T-cell (primary cell): ENCODE results near the gene APBB2. TPM values are rescaled to one million over a fixed set of nuclear protein-coding genes. Genes with fewer than 3 reads are reported as not detected.

Source experiments
- ATAC-seq, 4 experiments: fragments of 200-7000 bp in 3 of 4; fragments of 150-1000 bp in 1 of 4; cut with Tn5 transposase; replicated peaks in 1 of 4; 1 replicate in 3 of 4; 2 replicates in 1 of 4; pipeline ENCODE4 v1.10.0; 2021; ENCODE audit warnings: moderate library complexity in 3 of 4, mild to moderate bottlenecking in 2 of 4, moderate number of reproducible peaks in 1 of 4
- CTCF ChIA-PET, 2 donors: fragments of 300-600 bp; sonication (Branson Sonifier 250); formaldehyde crosslinking; loops; one replicate each; lab custom pipeline; 2022; ENCODE audit warnings: antibody characterized with exemption in 2 of 2; lab: Charles Lee
- POLR2A ChIA-PET, 2 donors: fragments of 300-600 bp; sonication (Branson Sonifier 250); formaldehyde crosslinking; loops; one replicate each; lab custom pipeline; 2022; ENCODE audit warnings: antibody characterized with exemption in 2 of 2; lab: Charles Lee
- DNase-seq, 35 experiments: peaks; one replicate each; pipeline versions ENCODE4 v3.0.0 to v3.0.0-alpha.2; 2013 to 2023
- H3K27ac ChIP-seq: one replicate; pipeline ENCODE4 v1.5.1; 2013; ENCODE audit warnings: low read length
- H3K27me3 ChIP-seq, 2 experiments: replicated peaks in 1 of 2; 1 replicate in 1 of 2; 2 replicates in 1 of 2; pipeline versions ENCODE4 v1.6.1 to v1.7.0; 2013; ENCODE audit warnings: low read length in 1 of 2, mixed read lengths in 1 of 2; ENCODE audit not compliant: control insufficient read depth in 2 of 2, insufficient read depth in 2 of 2; ENCODE audit errors: extremely low read depth in 1 of 2
- H3K36me3 ChIP-seq, 2 donors: 1 replicate in 1 of 2; 2 replicates in 1 of 2; pipeline versions ENCODE4 v1.6.1 to v1.7.0; 2013; ENCODE audit warnings: low read length in 1 of 2; ENCODE audit not compliant: control insufficient read depth in 2 of 2, insufficient read depth in 1 of 2; ENCODE audit errors: extremely low read depth in 1 of 2
- H3K4me1 ChIP-seq, 2 experiments: 1 replicate in 1 of 2; 2 replicates in 1 of 2; pipeline versions ENCODE4 v1.6.1 to v1.7.0; 2013; ENCODE audit warnings: low read length in 2 of 2, mixed read lengths in 1 of 2; ENCODE audit not compliant: insufficient read depth in 2 of 2, control insufficient read depth in 1 of 2; ENCODE audit errors: extremely low read depth in 1 of 2
- H3K4me3 ChIP-seq, 2 donors: 1 replicate in 1 of 2; 2 replicates in 1 of 2; pipeline versions ENCODE4 v1.5.1 to v1.7.0; 2013; ENCODE audit warnings: mild to moderate bottlenecking in 2 of 2, low read length in 1 of 2, moderate library complexity in 1 of 2; ENCODE audit not compliant: control insufficient read depth in 1 of 2; ENCODE audit errors: extremely low read depth in 1 of 2
- H3K9me3 ChIP-seq: 2 replicates; pipeline ENCODE4 v1.7.0; 2013
- H3K27ac Mint-ChIP-seq, 2 donors: one replicate each; pipeline ENCODE4 v1.8.0; 2020 to 2021; ENCODE audit warnings: mild to moderate bottlenecking in 2 of 2, mixed read lengths in 2 of 2
- H3K27me3 Mint-ChIP-seq, 2 donors: one replicate each; pipeline ENCODE4 v1.8.0; 2021 to 2022; ENCODE audit warnings: mixed read lengths in 2 of 2
- H3K36me3 Mint-ChIP-seq: one replicate; pipeline ENCODE4 v1.8.0; 2021; ENCODE audit warnings: mixed read lengths
- H3K4me1 Mint-ChIP-seq, 3 donors: one replicate each; pipeline ENCODE4 v1.8.0; 2020 to 2022; ENCODE audit warnings: mixed read lengths in 3 of 3, mild to moderate bottlenecking in 1 of 3
- H3K4me3 Mint-ChIP-seq, 3 donors: one replicate each; pipeline ENCODE4 v1.8.0; 2020 to 2022; ENCODE audit warnings: mild to moderate bottlenecking in 3 of 3, mixed read lengths in 3 of 3, moderate library complexity in 3 of 3
- H3K9me3 Mint-ChIP-seq, 3 donors: one replicate each; pipeline ENCODE4 v1.8.0; 2020 to 2022; ENCODE audit warnings: mixed read lengths in 3 of 3
- WGBS: methylation state at CpG from one replicate; pipeline ENCODE4 v1.1.5; 2013; ENCODE audit warnings: missing lambda C conversion rate; ENCODE audit not compliant: insufficient coverage; 5-methylcytosine and 5-hydroxymethylcytosine counted together
- total RNA-seq, 35 experiments: library from RNA in 6 of 35; stranded (reverse) in 6 of 35; fragments of 120-200 nt in 1 of 35; gene quantifications; one replicate each; pipeline versions ENCODE4 v1.2.1 to v1.2.4 and lab custom pipeline; 2013 to 2026

Gene APBB2
- total RNA-seq, 5 donors from 2014 or later (not counting 1 experiment from before 2014, with no cell fraction given), result 0.23 to 1.6 (median 0.70) TPM

- H3K36me3 ChIP-seq, result no peaks in the 10 kb centered on the region
- peaks cover 4 to 7% (median 5%) of the 10 kb centered on the region in 3 donors for H3K9me3 Mint-ChIP-seq
- ChIA-PET CTCF (no interaction called here), POLR2A (no interaction called here)
- peaks cover 5 to 16% of the 10 kb centered on the region in 2 donors for H3K27me3 Mint-ChIP-seq
- peaks cover 4% of the 10 kb centered on the region for H3K36me3 Mint-ChIP-seq
- no peak overlapping the region for H3K4me3 ChIP-seq
- H3K27ac ChIP-seq, result no peak overlapping the region
- WGBS, result no CpG with 5 or more reads among the region's 1 CpG
- no peak overlapping the region for H3K4me3 Mint-ChIP-seq
- ATAC-seq (no peak), DNase-seq (no peak)
- no peak overlapping the region for H3K27ac Mint-ChIP-seq
- H3K4me1 ChIP-seq, result no peaks in the 10 kb centered on the region
- no peaks in the 10 kb centered on the region for H3K4me1 Mint-ChIP-seq
- peaks cover 0 to 10% of the 10 kb centered on the region in 2 experiments for H3K27me3 ChIP-seq
- H3K9me3 ChIP-seq, result no peaks in the 10 kb centered on the region
These were observed 436.3 kb downstream of the APBB2 start for GRCh38 chr4:40778090-40778489.

DNA sequence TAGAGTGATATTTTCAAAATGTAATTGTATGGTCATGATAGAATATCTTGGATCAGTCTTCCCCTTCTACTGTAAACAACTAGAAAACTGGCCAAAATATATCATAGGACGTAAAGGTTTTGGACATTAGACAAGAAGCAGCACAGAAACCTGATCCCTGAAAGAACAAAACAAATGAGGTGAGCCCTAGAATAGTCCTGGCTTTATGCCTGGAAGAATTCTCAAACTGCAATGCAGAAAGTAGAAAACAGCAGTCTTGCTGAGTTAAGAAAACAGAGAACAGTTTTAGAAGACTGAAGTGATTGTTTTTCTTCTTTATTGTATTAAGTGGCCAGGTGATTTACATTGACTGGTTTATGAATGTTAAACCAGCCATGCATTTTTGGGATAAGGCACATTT lies 445.1 kb downstream of the APBB2 start:
- Histone ChIP-seq H3K36me3 (no peaks in the 10 kb centered on the region), H3K27me3 (no peaks in the 10 kb centered on the region), H3K4me3 (no peak overlapping the region), H3K4me1 (no peaks in the 10 kb centered on the region), H3K9me3 (no peaks in the 10 kb centered on the region), H3K27ac (no peak overlapping the region)
- 100% methylated on average over 1 of the region's 1 CpG for WGBS
- no peak for ATAC-seq
- POLR2A ChIA-PET, result no interaction called here
- Mint-ChIP-seq H3K27me3 (peaks cover 10 to 16% of the 10 kb centered on the region in 2 donors), H3K4me1 (no peaks in the 10 kb centered on the region), H3K36me3 (no peaks in the 10 kb centered on the region), H3K27ac (no peak overlapping the region), H3K4me3 (no peak overlapping the region), H3K9me3 (no peaks in the 10 kb centered on the region)
- DNase-seq, result no peak
- CTCF ChIA-PET, result no interaction called here

DNA sequence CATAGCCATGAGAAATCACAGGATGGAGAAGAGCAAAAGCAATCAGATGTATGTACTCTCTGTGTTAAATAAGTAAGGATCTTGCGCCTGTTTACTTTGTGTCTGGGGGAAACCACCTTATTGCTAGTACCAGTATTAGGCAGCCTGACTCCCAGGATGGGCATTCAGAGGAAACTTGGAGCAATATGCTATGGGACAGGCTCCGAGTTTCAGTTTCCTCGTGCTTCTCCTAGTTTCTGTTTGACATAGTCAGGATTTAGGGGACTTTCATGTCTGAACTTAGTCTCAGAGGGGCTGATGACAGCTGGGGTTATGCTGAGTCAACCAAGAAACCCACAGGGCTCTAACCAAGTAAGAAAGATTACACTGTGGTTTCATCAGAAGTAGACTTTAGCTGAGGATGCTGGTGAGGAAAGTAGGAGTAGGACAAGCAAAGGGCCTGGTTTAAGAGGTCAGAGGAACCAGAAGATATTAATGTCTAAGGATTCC lies 451.1 kb downstream of the APBB2 start:
- Histone ChIP-seq H3K36me3 (no peaks in the 10 kb centered on the region), H3K4me3 (no peak overlapping the region), H3K9me3 (no peaks in the 10 kb centered on the region), H3K27ac (no peak overlapping the region), H3K27me3 (no peaks in the 10 kb centered on the region), H3K4me1 (no peaks in the 10 kb centered on the region)
- H3K4me1 Mint-ChIP-seq, result peaks cover 0 to 10% (median 6%) of the 10 kb centered on the region in 3 donors
- ChIA-PET POLR2A (no interaction called here), CTCF (no interaction called here)
- no peak overlapping the region for H3K4me3 Mint-ChIP-seq
- peak in 1 of 4 experiments; percentile 51 for ATAC-seq
- H3K9me3 Mint-ChIP-seq, result no peaks in the 10 kb centered on the region
- H3K27me3 Mint-ChIP-seq, result peaks cover 2 to 3% of the 10 kb centered on the region in 2 donors
- 8% methylated on average over 2 of the region's 3 CpGs for WGBS
- DNase-seq, result no peak
- H3K36me3 Mint-ChIP-seq, result no peaks in the 10 kb centered on the region
- H3K27ac Mint-ChIP-seq, result no peak overlapping the region

Other genes starting within 250 kb of the APBB2 start
- 1 to 10 TPM in 3 of 5 donors, not detected in 2; 1.2 to 2.1 (median 1.6) TPM for gene UCHL1, start 42.4 kb upstream of the APBB2 start, total RNA-seq